Keratinocyte (primary cell): ENCODE results near the gene NINJ1. TPM values are rescaled to one million over a fixed set of nuclear protein-coding genes. Genes with fewer than 3 reads are reported as not detected.

Experiments
- DNase-seq: peaks from one replicate; pipeline ENCODE4 v3.0.0-alpha.2; 2011; ENCODE audit warnings: low read depth, missing footprints, low spot score
- FAIRE-seq: peaks from 2 replicates; lab custom pipeline; 2011; peaks lifted over from hg19 to GRCh38; lab: Jason Lieb, UNC
- H2AFZ ChIP-seq: 2 replicates; pipeline ENCODE4 v1.6.0; 2012; ENCODE audit warnings: low read length, control low read depth, inconsistent platforms; ENCODE audit not compliant: control insufficient read depth
- H3K27ac ChIP-seq: 2 replicates; pipeline ENCODE4 v1.5.1; 2011; ENCODE audit warnings: low read length; ENCODE audit not compliant: control insufficient read depth, insufficient read depth
- H3K27me3 ChIP-seq: 3 replicates; pipeline ENCODE4 v1.6.0; 2011; ENCODE audit warnings: low read length; ENCODE audit not compliant: control insufficient read depth, insufficient read depth; ENCODE audit errors: extremely low read depth
- H3K36me3 ChIP-seq, 2 experiments: 2 replicates in 1 of 2; 3 replicates in 1 of 2; pipeline ENCODE4 v1.5.1; 2011; ENCODE audit warnings: low read length in 2 of 2, mild to moderate bottlenecking in 1 of 2; ENCODE audit not compliant: control insufficient read depth in 2 of 2, insufficient read depth in 2 of 2; ENCODE audit errors: extremely low read depth in 1 of 2
- H3K4me1 ChIP-seq: 3 replicates; pipeline ENCODE4 v1.5.1; 2011; ENCODE audit warnings: low read length; ENCODE audit not compliant: control insufficient read depth, insufficient read depth; ENCODE audit errors: extremely low read depth
- H3K4me2 ChIP-seq: 3 replicates; pipeline ENCODE4 v1.6.0; 2011; ENCODE audit warnings: low read depth, low read length; ENCODE audit not compliant: control insufficient read depth, insufficient read depth; ENCODE audit errors: extremely low read depth
- H3K4me3 ChIP-seq, 3 experiments: fragments of 200-600 bp in 1 of 3; sonication (generic) in 1 of 3; 2 replicates in 2 of 3; 3 replicates in 1 of 3; pipeline ENCODE4 v1.5.1; 2011 to 2016; ENCODE audit warnings: low read length in 3 of 3, mild to moderate bottlenecking in 3 of 3, control low read depth in 2 of 3, inconsistent platforms in 1 of 3, low read depth in 1 of 3, mixed read lengths in 1 of 3, mixed run types in 1 of 3, moderate library complexity in 1 of 3; ENCODE audit not compliant: control insufficient read depth in 2 of 3, insufficient read depth in 2 of 3; ENCODE audit errors: extremely low read depth in 1 of 3
- H3K79me2 ChIP-seq: 2 replicates; pipeline ENCODE4 v1.6.0; 2012; ENCODE audit warnings: low read length; ENCODE audit not compliant: control insufficient read depth, insufficient read depth
- H3K9ac ChIP-seq: 3 replicates; pipeline ENCODE4 v1.6.0; 2011; ENCODE audit warnings: low read length; ENCODE audit not compliant: control insufficient read depth, insufficient read depth; ENCODE audit errors: extremely low read depth
- H3K9me1 ChIP-seq: 3 replicates; pipeline ENCODE4 v1.6.0; 2011; ENCODE audit warnings: low read length; ENCODE audit not compliant: control insufficient read depth, insufficient read depth; ENCODE audit errors: extremely low read depth
- H3K9me3 ChIP-seq: 2 replicates; pipeline ENCODE4 v1.5.1; 2012; ENCODE audit warnings: low read depth, low read length; ENCODE audit not compliant: control insufficient read depth
- H4K20me1 ChIP-seq: 3 replicates; pipeline ENCODE4 v1.6.0; 2011; ENCODE audit warnings: low read length; ENCODE audit not compliant: control insufficient read depth, insufficient read depth; ENCODE audit errors: extremely low read depth
- EZH2 ChIP-seq: IDR thresholded peaks from one replicate; pipeline ENCODE4 v1.6.1; 2012; ENCODE audit warnings: inconsistent platforms, mild to moderate bottlenecking, low read length, moderate library complexity
- dilution Hi-C: fragments of 300-500 bp; cut with MboI; formaldehyde crosslinking; loops from one replicate; pipeline ENCODE4 v1.7.0; 2020; ENCODE audit warnings: low sequenced_read_pairs; ENCODE audit not compliant: extremely low pct_ligation_motif_present
- polyA plus RNA-seq, 5 experiments: library from polyadenylated mRNA; depleted of rRNA in 3 of 5; stranded (reverse) in 3 of 5; stranded (forward) in 1 of 5; unstranded in 1 of 5; fragments of >200 nt; gene quantifications; 1 replicate in 1 of 5; 2 replicates in 3 of 5; 3 replicates in 1 of 5; pipeline versions ENCODE4 v1.2.1 to v1.2.3, GENCODE V29; 2011 to 2012; ENCODE audit warnings: missing spikeins in 2 of 5, low read depth in 1 of 5, low replicate concordance in 1 of 5
- TF ChIP-seq, protein P1 (sequence below), 3 experiments: IDR thresholded peaks in 1 of 3; conservative IDR thresholded peaks in 1 of 3; optimal IDR thresholded peaks in 1 of 3; 2 replicates in 2 of 3; 3 replicates in 1 of 3; pipeline versions ENCODE3 to v1.5.1; 2011; ENCODE audit warnings: low read length in 3 of 3, mild to moderate bottlenecking in 3 of 3, moderate library complexity in 2 of 3, control low read depth in 1 of 3, inconsistent platforms in 1 of 3; ENCODE audit not compliant: insufficient read depth in 2 of 3; ENCODE audit errors: extremely low read depth in 1 of 3

Gene NINJ1
- polyA plus RNA-seq, 1 donor (not counting 4 experiments of a cell fraction or from before 2014, with no cell fraction given) = 7.4 TPM

DNA sequence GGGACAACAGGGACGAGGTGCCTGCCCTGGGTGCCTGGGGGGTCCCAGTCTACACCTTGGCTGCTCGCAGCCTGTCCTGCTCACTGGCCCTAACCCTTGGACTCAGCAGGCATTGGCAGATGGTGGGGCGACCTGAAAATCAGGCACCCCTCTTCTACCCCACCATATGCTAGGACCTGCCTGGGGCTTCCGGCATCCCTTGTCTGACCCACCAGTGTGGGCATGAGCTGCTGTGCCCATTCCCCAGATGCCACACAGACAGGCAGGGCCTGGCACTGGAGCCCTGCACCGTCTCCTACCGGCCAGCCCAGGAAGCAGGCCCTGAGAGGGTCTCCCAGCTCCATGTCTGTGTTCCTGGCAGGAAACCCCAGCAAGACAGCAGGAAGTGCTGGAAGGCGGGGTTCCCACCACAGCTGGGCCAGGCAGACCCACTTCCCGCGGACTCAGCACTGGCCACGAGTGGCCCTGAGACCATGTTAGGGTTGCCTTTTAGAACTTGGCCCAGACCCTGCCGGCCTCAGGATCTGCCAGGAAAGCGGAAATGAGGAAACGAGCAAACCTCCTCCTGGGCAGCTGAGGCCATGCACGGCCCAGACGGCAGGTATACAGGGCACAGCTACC is 3.1 kb downstream of the NINJ1 start:
- no peak overlapping the region for H3K4me2 ChIP-seq
- no peaks in the 10 kb centered on the region for H4K20me1 ChIP-seq
- peaks cover 16% of the 10 kb centered on the region for H3K27me3 ChIP-seq
- H2AFZ ChIP-seq = no peak overlapping the region
- peaks cover 22% of the 10 kb centered on the region for H3K4me1 ChIP-seq
- no peak for DNase-seq
- H3K36me3 ChIP-seq = no peaks in the 10 kb centered on the region
- H3K27ac ChIP-seq = no peak overlapping the region
- no peak overlapping the region for H3K9ac ChIP-seq
- dilution Hi-C loops = no loop called here
- TF ChIP-seq, protein P1, sequence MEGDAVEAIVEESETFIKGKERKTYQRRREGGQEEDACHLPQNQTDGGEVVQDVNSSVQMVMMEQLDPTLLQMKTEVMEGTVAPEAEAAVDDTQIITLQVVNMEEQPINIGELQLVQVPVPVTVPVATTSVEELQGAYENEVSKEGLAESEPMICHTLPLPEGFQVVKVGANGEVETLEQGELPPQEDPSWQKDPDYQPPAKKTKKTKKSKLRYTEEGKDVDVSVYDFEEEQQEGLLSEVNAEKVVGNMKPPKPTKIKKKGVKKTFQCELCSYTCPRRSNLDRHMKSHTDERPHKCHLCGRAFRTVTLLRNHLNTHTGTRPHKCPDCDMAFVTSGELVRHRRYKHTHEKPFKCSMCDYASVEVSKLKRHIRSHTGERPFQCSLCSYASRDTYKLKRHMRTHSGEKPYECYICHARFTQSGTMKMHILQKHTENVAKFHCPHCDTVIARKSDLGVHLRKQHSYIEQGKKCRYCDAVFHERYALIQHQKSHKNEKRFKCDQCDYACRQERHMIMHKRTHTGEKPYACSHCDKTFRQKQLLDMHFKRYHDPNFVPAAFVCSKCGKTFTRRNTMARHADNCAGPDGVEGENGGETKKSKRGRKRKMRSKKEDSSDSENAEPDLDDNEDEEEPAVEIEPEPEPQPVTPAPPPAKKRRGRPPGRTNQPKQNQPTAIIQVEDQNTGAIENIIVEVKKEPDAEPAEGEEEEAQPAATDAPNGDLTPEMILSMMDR (optimal IDR thresholded peaks at IDR 0.05 in 1 of 3, IDR thresholded peaks at IDR 0.05 in 1 of 3, conservative IDR thresholded peaks at IDR 0.05 in 1 of 3; ENCODE audit: extremely low read depth in 1 of 3, insufficient read depth in 2 of 3, low read length in 3 of 3) = no peak
- TF ChIP-seq EZH2 = no peak
- no peaks in the 10 kb centered on the region for H3K9me1 ChIP-seq
- no peaks in the 10 kb centered on the region for H3K79me2 ChIP-seq
- H3K4me3 ChIP-seq = no peak overlapping the region
- H3K9me3 ChIP-seq = no peaks in the 10 kb centered on the region
- FAIRE-seq = no peak

DNA sequence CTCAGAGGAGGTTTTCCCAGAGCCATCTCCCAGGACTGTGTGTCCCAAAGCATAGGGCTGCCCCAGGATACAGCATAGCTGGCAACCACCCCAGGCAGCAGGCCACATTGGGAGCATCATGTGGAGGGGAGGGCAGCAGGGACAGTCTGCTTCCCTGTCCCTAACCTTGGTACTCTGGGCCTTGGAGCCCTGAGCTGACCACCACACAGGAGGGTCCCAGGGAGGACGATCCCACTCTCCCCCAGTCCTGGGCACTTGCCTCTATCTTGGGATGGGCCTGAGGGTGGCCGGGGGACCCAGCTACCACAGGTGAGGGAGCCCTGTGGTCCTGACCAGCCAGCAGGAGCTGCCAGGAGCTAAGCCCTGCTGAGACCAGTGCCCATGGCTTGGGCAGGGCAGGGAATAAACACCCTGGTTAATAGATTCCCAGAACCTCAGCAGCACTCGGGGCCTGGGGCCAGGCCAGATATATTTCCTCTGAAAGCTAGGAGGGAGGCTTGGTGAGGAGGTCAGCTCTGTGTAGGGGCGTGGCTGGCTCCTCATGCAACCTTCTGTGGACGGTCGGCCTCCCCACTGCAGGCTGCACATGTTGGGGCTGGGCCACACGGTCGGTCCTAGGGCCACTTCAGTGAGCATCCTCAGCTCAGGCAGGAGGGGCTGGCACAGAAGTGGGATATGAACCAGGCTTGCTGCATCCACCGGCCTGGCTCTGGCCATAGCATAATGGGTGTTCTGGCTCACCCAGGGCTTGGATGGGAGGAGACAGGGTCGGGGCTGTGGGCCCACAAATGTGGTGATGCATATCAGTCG is 4.2 kb downstream of the NINJ1 start:
- no peak for TF ChIP-seq EZH2
- TF ChIP-seq, protein P1 (optimal IDR thresholded peaks at IDR 0.05 in 1 of 3, IDR thresholded peaks at IDR 0.05 in 1 of 3, conservative IDR thresholded peaks at IDR 0.05 in 1 of 3; ENCODE audit: extremely low read depth in 1 of 3, insufficient read depth in 2 of 3, low read length in 3 of 3) = no peak
- no peaks in the 10 kb centered on the region for H3K9me1 ChIP-seq
- no peak for DNase-seq
- no peak overlapping the region for H3K4me2 ChIP-seq
- H4K20me1 ChIP-seq = no peaks in the 10 kb centered on the region
- H3K36me3 ChIP-seq = no peaks in the 10 kb centered on the region
- H3K9me3 ChIP-seq = no peaks in the 10 kb centered on the region
- H3K79me2 ChIP-seq = no peaks in the 10 kb centered on the region
- FAIRE-seq = no peak
- H3K9ac ChIP-seq = no peak overlapping the region
- H3K27ac ChIP-seq = no peak overlapping the region
- H3K4me3 ChIP-seq = no peak overlapping the region
- peaks cover 9% of the 10 kb centered on the region for H3K27me3 ChIP-seq
- peaks cover 21% of the 10 kb centered on the region for H3K4me1 ChIP-seq
- H2AFZ ChIP-seq = no peak overlapping the region
- dilution Hi-C loops = no loop called here
